Mesenchymal stem cell (in vitro differentiated cells and primary cell): ENCODE measurements around the gene MYO1D.
A peak's percentile ranks its signal among the peaks of the same experiment; 100 is the strongest.

Source experiments
- DNase-seq: peaks from one replicate; pipeline ENCODE4 v3.0.0-alpha.2; 2013
- H2AFZ ChIP-seq: one replicate; pipeline ENCODE4 v1.6.1; 2013; ENCODE audit warnings: low read depth, mild to moderate bottlenecking, control low read depth, inconsistent platforms, low read length, moderate library complexity
- H2AK5ac ChIP-seq: 2 replicates; pipeline ENCODE4 v1.6.1; 2013; ENCODE audit warnings: low read length, moderate library complexity, mild to moderate bottlenecking, inconsistent platforms; ENCODE audit not compliant: severe bottlenecking
- H2BK120ac ChIP-seq: one replicate; pipeline ENCODE4 v1.6.1; 2013; ENCODE audit warnings: low read depth, mild to moderate bottlenecking, inconsistent platforms, low read length, moderate library complexity
- H2BK12ac ChIP-seq, 2 experiments: one replicate each; pipeline ENCODE4 v1.6.1; 2013; ENCODE audit warnings: inconsistent platforms in 2 of 2, low read length in 2 of 2, mild to moderate bottlenecking in 2 of 2, moderate library complexity in 2 of 2, control low read depth in 1 of 2
- H2BK15ac ChIP-seq: one replicate; pipeline ENCODE4 v1.6.1; 2013; ENCODE audit warnings: mild to moderate bottlenecking, low read depth, inconsistent platforms; ENCODE audit not compliant: poor library complexity, severe bottlenecking
- H2BK5ac ChIP-seq: 2 replicates; pipeline ENCODE4 v1.6.1; 2013; ENCODE audit warnings: low read depth, mild to moderate bottlenecking, low read length, control low read depth, inconsistent platforms; ENCODE audit not compliant: poor library complexity, severe bottlenecking
- H3K14ac ChIP-seq, 2 experiments: one replicate each; pipeline ENCODE4 v1.6.1; 2013; ENCODE audit warnings: inconsistent platforms in 2 of 2, low read length in 2 of 2, control low read depth in 1 of 2, mild to moderate bottlenecking in 1 of 2, moderate library complexity in 1 of 2
- H3K18ac ChIP-seq, 2 experiments: one replicate each; pipeline ENCODE4 v1.6.1; 2013; ENCODE audit warnings: inconsistent platforms in 2 of 2, low read length in 2 of 2, control low read depth in 1 of 2, low read depth in 1 of 2, mild to moderate bottlenecking in 1 of 2
- H3K23ac ChIP-seq, 2 experiments: one replicate each; pipeline ENCODE4 v1.6.1; 2013; ENCODE audit warnings: inconsistent platforms in 2 of 2, low read length in 2 of 2, mild to moderate bottlenecking in 2 of 2, moderate library complexity in 2 of 2, control low read depth in 1 of 2
- H3K27ac ChIP-seq: 2 replicates; pipeline ENCODE4 v1.5.1; 2013; ENCODE audit warnings: mild to moderate bottlenecking, moderate library complexity, low read length, control low read depth, inconsistent platforms; ENCODE audit not compliant: poor library complexity, severe bottlenecking
- H3K27me3 ChIP-seq, 2 experiments: 2 replicates each; pipeline versions ENCODE4 v1.6.1 to v1.7.0; 2013; ENCODE audit warnings: low read length in 2 of 2, mild to moderate bottlenecking in 2 of 2, moderate library complexity in 2 of 2, control low read depth in 1 of 2, inconsistent platforms in 1 of 2; ENCODE audit not compliant: control insufficient read depth in 1 of 2, insufficient read depth in 1 of 2
- H3K36me3 ChIP-seq, 2 experiments: 2 replicates each; pipeline versions ENCODE4 v1.6.1 to v1.7.0; 2013; ENCODE audit warnings: low read length in 2 of 2, control low read depth in 1 of 2, inconsistent platforms in 1 of 2, low read depth in 1 of 2, mild to moderate bottlenecking in 1 of 2; ENCODE audit not compliant: insufficient read depth in 2 of 2, control insufficient read depth in 1 of 2
- H3K4ac ChIP-seq, 2 experiments: one replicate each; pipeline ENCODE4 v1.6.1; 2013; ENCODE audit warnings: inconsistent platforms in 2 of 2, low read length in 2 of 2, mild to moderate bottlenecking in 2 of 2, moderate library complexity in 2 of 2, control low read depth in 1 of 2, low read depth in 1 of 2
- H3K4me1 ChIP-seq: 2 replicates; pipeline ENCODE4 v1.6.1; 2013; ENCODE audit warnings: low read depth, low read length, control low read depth; ENCODE audit not compliant: control insufficient read depth, insufficient read depth
- H3K4me2 ChIP-seq: 2 replicates; pipeline ENCODE4 v1.6.1; 2013; ENCODE audit warnings: low read length, mild to moderate bottlenecking, inconsistent platforms; ENCODE audit not compliant: poor library complexity, severe bottlenecking
- H3K4me3 ChIP-seq, 2 experiments: 2 replicates each; pipeline versions ENCODE4 v1.5.1 to v1.7.0; 2013; ENCODE audit warnings: low read length in 2 of 2, mild to moderate bottlenecking in 2 of 2, control low read depth in 1 of 2, low read depth in 1 of 2; ENCODE audit not compliant: insufficient read depth in 1 of 2
- H3K79me1 ChIP-seq: replicated peaks from 2 replicates; pipeline ENCODE4 v1.6.1; 2013; ENCODE audit warnings: mild to moderate bottlenecking, control low read depth, low read length, inconsistent platforms; ENCODE audit not compliant: poor library complexity, severe bottlenecking
- H3K9ac ChIP-seq: 2 replicates; pipeline ENCODE4 v1.7.0; 2013; ENCODE audit warnings: mild to moderate bottlenecking, low read length, moderate library complexity
- H3K9me3 ChIP-seq: 2 replicates; pipeline ENCODE4 v1.7.0; 2013; ENCODE audit warnings: mild to moderate bottlenecking, low read length; ENCODE audit not compliant: control insufficient read depth
- H4K8ac ChIP-seq: one replicate; pipeline ENCODE4 v1.6.1; 2013; ENCODE audit warnings: inconsistent platforms, mild to moderate bottlenecking, low read length, moderate library complexity
- H4K91ac ChIP-seq: one replicate; pipeline ENCODE4 v1.6.1; 2013; ENCODE audit warnings: mild to moderate bottlenecking, low read length, inconsistent platforms
- WGBS: methylation state at CpG from one replicate; pipeline ENCODE4 v1.1.7; 2013; ENCODE audit warnings: mixed read lengths; 5-methylcytosine and 5-hydroxymethylcytosine counted together

Gene MYO1D

DNA sequence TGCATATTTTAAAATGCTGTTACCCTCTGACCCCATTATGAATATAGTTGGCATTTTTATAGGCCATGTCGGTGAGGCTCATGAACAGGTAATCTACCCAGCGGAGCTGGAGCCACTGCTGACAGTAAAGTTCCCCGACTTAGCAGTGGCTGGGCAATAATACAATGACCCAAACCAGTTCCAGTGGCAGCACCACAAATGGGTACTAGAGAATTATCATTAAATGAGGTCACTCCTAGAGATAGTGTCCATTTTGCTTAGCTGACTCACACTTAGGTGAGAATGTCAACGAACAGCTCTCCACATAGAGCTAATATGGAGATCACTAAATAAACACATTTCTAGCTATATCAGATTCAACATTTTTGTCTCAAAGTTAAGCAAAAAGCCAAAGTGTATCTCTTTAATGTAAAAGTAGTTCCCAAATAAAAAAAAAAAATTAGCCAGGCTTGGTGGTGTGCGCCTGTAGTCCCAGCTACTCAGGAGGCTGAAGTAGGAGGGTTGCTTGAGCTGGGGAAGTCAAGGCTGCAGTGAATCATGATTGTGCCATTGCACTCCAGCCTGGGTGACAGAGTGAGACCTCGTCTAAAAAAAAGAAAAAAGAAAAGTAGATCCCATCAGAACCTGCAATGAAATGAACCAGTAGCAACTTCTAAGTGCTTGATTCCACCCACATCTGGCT lies 7.4 kb downstream of the MYO1D start:
- Histone ChIP-seq H3K23ac (no peak overlapping the region), H2AFZ (no peak overlapping the region), H3K14ac (no peak overlapping the region), H2BK15ac (no peak overlapping the region), H3K4me3 (no peak overlapping the region), H3K27me3 (no peaks in the 10 kb centered on the region), H3K36me3 (no peaks in the 10 kb centered on the region), H3K9ac (peak overlapping the region; percentile 2), H3K27ac (no peak overlapping the region), H3K9me3 (no peaks in the 10 kb centered on the region), H2BK120ac (no peak overlapping the region), H4K91ac (no peak overlapping the region), H4K8ac (no peak overlapping the region), H3K4ac (no peak overlapping the region), H2AK5ac (no peak overlapping the region), H3K18ac (no peak overlapping the region), H2BK12ac (no peak overlapping the region), H3K79me1 (no peaks in the 10 kb centered on the region), H3K4me2 (no peak overlapping the region), H2BK5ac (no peak overlapping the region), H3K4me1 (no peaks in the 10 kb centered on the region)
- 73% methylated on average over 6 of the region's 6 CpGs for WGBS
- DNase-seq, result no peak

DNA sequence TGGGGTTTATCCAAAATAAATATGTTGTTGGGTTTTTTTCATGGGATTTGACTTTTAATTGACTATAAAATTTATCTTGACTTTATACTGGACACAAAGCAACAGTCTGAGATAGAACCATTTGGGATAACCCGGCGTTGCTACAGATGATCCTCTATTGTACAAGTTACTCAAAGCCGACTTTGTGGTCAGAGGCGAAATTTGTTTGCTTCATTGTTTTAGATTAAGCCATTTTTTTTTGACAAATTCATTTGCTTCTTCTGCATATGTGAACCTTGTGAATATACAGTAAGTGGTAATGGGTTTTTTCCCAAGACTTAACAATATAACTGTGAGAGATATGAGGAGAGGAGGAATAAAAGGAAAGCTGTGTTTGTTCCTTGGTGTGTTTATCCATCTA lies 11.8 kb downstream of the MYO1D start:
- no peaks in the 10 kb centered on the region for H3K27me3 ChIP-seq
- DNase-seq, result no peak
- H2BK120ac ChIP-seq, result no peak overlapping the region
- H4K8ac ChIP-seq, result no peak overlapping the region
- no peak overlapping the region for H3K14ac ChIP-seq
- H3K79me1 ChIP-seq, result no peaks in the 10 kb centered on the region
- no peak overlapping the region for H3K23ac ChIP-seq
- 92% methylated on average over 4 of the region's 4 CpGs for WGBS
- H4K91ac ChIP-seq, result no peak overlapping the region
- H3K36me3 ChIP-seq, result no peaks in the 10 kb centered on the region
- H3K27ac ChIP-seq, result no peak overlapping the region
- no peak overlapping the region for H2AK5ac ChIP-seq
- no peak overlapping the region for H3K4me3 ChIP-seq
- no peak overlapping the region for H3K9ac ChIP-seq
- no peaks in the 10 kb centered on the region for H3K4me1 ChIP-seq
- H2BK12ac ChIP-seq, result no peak overlapping the region
- no peak overlapping the region for H3K18ac ChIP-seq
- no peak overlapping the region for H2BK5ac ChIP-seq
- no peak overlapping the region for H2BK15ac ChIP-seq
- H3K4ac ChIP-seq, result no peak overlapping the region
- no peak overlapping the region for H3K4me2 ChIP-seq
- no peak overlapping the region for H2AFZ ChIP-seq
- no peaks in the 10 kb centered on the region for H3K9me3 ChIP-seq

DNA sequence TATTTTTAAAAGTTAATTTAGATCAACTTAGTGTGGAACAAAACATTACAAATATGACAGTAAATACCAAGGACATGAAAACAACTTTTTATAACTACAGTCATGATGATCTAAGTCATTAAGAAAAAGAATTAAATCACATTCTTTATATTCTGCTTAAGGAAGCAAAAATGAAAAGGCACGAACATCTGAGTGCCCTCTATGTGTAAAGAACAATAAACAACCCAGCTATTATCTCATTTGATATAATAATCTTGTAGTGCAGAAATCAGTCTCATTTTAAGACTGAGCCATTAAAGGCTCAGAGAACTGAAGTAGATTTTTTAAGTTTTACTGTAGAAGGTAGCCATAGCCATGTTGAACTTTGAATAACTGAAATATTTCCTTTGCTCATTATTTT lies 13.4 kb downstream of the MYO1D start:
- no peak overlapping the region for H3K4me2 ChIP-seq
- H2BK5ac ChIP-seq, result no peak overlapping the region
- H2BK120ac ChIP-seq, result no peak overlapping the region
- no peaks in the 10 kb centered on the region for H3K9me3 ChIP-seq
- no CpG with 5 or more reads among the region's 1 CpG for WGBS
- no peaks in the 10 kb centered on the region for H3K27me3 ChIP-seq
- H2AFZ ChIP-seq, result no peak overlapping the region
- no peak overlapping the region for H3K23ac ChIP-seq
- H3K36me3 ChIP-seq, result no peaks in the 10 kb centered on the region
- H3K4ac ChIP-seq, result no peak overlapping the region
- H4K91ac ChIP-seq, result no peak overlapping the region
- H4K8ac ChIP-seq, result no peak overlapping the region
- H2BK12ac ChIP-seq, result no peak overlapping the region
- no peaks in the 10 kb centered on the region for H3K4me1 ChIP-seq
- no peak overlapping the region for H3K27ac ChIP-seq
- no peak overlapping the region for H3K14ac ChIP-seq
- no peak overlapping the region for H2AK5ac ChIP-seq
- H3K4me3 ChIP-seq, result no peak overlapping the region
- no peak overlapping the region for H2BK15ac ChIP-seq
- no peak overlapping the region for H3K9ac ChIP-seq
- no peaks in the 10 kb centered on the region for H3K79me1 ChIP-seq
- no peak overlapping the region for H3K18ac ChIP-seq
- no peak for DNase-seq

DNA sequence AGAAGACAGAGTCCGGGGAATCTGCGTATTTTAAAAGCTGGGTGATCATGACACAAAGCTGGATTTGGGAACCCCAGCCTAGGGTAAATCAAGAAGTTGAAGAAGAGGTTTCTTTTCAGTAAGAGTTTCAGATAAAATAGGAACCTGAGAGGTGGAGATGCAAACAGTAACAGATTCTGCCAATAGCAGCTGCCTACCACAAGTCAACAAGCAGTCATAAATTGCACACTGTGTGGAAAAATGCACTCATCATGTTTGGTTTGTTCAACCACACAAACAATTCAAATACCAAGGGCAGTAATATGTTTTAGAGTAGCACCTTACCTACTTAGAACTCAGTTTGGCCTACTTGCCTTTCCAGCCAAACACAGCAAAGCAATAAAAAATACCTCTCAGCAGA lies 14.0 kb downstream of the MYO1D start:
- no peak overlapping the region for H3K4me2 ChIP-seq
- no peak overlapping the region for H2BK12ac ChIP-seq
- WGBS, result 89% methylated on average over 2 of the region's 2 CpGs

More for the DNA sequence above, 14.0 kb downstream of the MYO1D start:
- H3K4ac ChIP-seq, result no peak overlapping the region
- no peak overlapping the region for H2BK15ac ChIP-seq
- H4K8ac ChIP-seq, result no peak overlapping the region
- no peak overlapping the region for H2AFZ ChIP-seq
- H3K9me3 ChIP-seq, result no peaks in the 10 kb centered on the region
- H3K9ac ChIP-seq, result no peak overlapping the region
- H3K14ac ChIP-seq, result no peak overlapping the region
- H2BK120ac ChIP-seq, result no peak overlapping the region
- no peaks in the 10 kb centered on the region for H3K27me3 ChIP-seq
- H3K79me1 ChIP-seq, result no peaks in the 10 kb centered on the region
- no peak overlapping the region for H3K27ac ChIP-seq
- no peak overlapping the region for H2AK5ac ChIP-seq
- H3K36me3 ChIP-seq, result no peaks in the 10 kb centered on the region
- no peak overlapping the region for H2BK5ac ChIP-seq
- H3K4me1 ChIP-seq, result no peaks in the 10 kb centered on the region
- H3K18ac ChIP-seq, result no peak overlapping the region
- DNase-seq, result no peak
- H3K4me3 ChIP-seq, result no peak overlapping the region
- H3K23ac ChIP-seq, result no peak overlapping the region
- no peak overlapping the region for H4K91ac ChIP-seq
